Measurements from ENCODE around the gene COL24A1.

GRCh38 chr1:85992791-85993190 lies 163.8 kb downstream of the COL24A1 start:
- TF ChIP-seq, protein P1, sequence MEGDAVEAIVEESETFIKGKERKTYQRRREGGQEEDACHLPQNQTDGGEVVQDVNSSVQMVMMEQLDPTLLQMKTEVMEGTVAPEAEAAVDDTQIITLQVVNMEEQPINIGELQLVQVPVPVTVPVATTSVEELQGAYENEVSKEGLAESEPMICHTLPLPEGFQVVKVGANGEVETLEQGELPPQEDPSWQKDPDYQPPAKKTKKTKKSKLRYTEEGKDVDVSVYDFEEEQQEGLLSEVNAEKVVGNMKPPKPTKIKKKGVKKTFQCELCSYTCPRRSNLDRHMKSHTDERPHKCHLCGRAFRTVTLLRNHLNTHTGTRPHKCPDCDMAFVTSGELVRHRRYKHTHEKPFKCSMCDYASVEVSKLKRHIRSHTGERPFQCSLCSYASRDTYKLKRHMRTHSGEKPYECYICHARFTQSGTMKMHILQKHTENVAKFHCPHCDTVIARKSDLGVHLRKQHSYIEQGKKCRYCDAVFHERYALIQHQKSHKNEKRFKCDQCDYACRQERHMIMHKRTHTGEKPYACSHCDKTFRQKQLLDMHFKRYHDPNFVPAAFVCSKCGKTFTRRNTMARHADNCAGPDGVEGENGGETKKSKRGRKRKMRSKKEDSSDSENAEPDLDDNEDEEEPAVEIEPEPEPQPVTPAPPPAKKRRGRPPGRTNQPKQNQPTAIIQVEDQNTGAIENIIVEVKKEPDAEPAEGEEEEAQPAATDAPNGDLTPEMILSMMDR (IDR thresholded peaks at IDR 0.05): no peak
- TF ChIP-seq EP300 (IDR thresholded peaks at IDR 0.05) (no peak), POLR2A (IDR thresholded peaks at IDR 0.05) (no peak)

All from sigmoid colon (tissue), 4 donors.